ENCODE results near the gene SH2D1B.
"Not testable (repeated sequence)": the region's sequence is repeated elsewhere in the genome, so short reads cannot be mapped to it uniquely, and the experiment has no call there.

The SH2D1B gene

GRCh38 chr1:162353702-162354101 is 58.2 kb downstream of the SH2D1B start:
- H3K4me3 ChIP-seq (IDR thresholded peaks at IDR 0.05; ENCODE audit: insufficient read depth, low read depth, low read length), result no peak overlapping the region
- TF ChIP-seq, protein P1, sequence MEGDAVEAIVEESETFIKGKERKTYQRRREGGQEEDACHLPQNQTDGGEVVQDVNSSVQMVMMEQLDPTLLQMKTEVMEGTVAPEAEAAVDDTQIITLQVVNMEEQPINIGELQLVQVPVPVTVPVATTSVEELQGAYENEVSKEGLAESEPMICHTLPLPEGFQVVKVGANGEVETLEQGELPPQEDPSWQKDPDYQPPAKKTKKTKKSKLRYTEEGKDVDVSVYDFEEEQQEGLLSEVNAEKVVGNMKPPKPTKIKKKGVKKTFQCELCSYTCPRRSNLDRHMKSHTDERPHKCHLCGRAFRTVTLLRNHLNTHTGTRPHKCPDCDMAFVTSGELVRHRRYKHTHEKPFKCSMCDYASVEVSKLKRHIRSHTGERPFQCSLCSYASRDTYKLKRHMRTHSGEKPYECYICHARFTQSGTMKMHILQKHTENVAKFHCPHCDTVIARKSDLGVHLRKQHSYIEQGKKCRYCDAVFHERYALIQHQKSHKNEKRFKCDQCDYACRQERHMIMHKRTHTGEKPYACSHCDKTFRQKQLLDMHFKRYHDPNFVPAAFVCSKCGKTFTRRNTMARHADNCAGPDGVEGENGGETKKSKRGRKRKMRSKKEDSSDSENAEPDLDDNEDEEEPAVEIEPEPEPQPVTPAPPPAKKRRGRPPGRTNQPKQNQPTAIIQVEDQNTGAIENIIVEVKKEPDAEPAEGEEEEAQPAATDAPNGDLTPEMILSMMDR (conservative IDR thresholded peaks at IDR 0.05; ENCODE audit: low read depth, low read length), result no peak
- H3K36me3 ChIP-seq (ENCODE audit: insufficient read depth), result no peaks in the 10 kb centered on the region
- H3K9ac ChIP-seq, result no peak overlapping the region
- H3K4me1 ChIP-seq (ENCODE audit: low read depth, poor library complexity, severe bottlenecking), result no peaks in the 10 kb centered on the region
- no peak overlapping the region for H3K4me2 ChIP-seq
- no peak overlapping the region for H2AFZ ChIP-seq (ENCODE audit: low read depth)
- H3K27ac ChIP-seq, result no peak overlapping the region
- H3K27me3 ChIP-seq (ENCODE audit: insufficient read depth, low read depth), result no peaks in the 10 kb centered on the region
- H4K20me1 ChIP-seq (ENCODE audit: insufficient read depth), result no peaks in the 10 kb centered on the region
- no peaks in the 10 kb centered on the region for H3K79me2 ChIP-seq (ENCODE audit: insufficient read depth, low read depth)

DNA sequence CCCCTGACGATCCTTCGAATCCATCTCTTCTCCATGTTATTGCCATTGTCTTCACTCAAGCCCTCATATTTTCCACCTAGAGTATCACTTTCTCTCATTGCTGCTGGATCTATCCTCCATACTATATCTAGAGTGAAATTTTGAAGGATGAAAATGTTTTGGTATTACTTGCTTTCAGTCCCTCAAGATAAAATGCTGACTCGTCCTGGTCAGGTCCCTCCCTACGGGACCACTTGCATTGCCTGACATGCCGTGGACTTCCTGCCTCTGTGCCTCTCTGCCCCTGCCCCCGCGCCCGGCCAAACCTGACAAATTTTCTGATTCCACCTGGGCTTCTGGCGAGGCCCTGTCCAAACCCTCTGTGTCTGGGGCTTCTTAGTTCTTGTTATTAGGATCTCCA is 58.9 kb downstream of the SH2D1B start:
- TF ChIP-seq, protein P1 (conservative IDR thresholded peaks at IDR 0.05; ENCODE audit: low read depth, low read length), result no peak
- H3K36me3 ChIP-seq (ENCODE audit: insufficient read depth), result no peaks in the 10 kb centered on the region
- no peaks in the 10 kb centered on the region for H3K4me1 ChIP-seq (ENCODE audit: low read depth, poor library complexity, severe bottlenecking)
- H3K4me3 ChIP-seq (IDR thresholded peaks at IDR 0.05; ENCODE audit: insufficient read depth, low read depth, low read length), result no peak overlapping the region
- no peak overlapping the region for H3K27ac ChIP-seq
- no peak overlapping the region for H3K9ac ChIP-seq
- H2AFZ ChIP-seq (ENCODE audit: low read depth), result no peak overlapping the region
- H4K20me1 ChIP-seq (ENCODE audit: insufficient read depth), result no peaks in the 10 kb centered on the region
- H3K4me2 ChIP-seq, result no peak overlapping the region
- no peaks in the 10 kb centered on the region for H3K27me3 ChIP-seq (ENCODE audit: insufficient read depth, low read depth)
- H3K79me2 ChIP-seq (ENCODE audit: insufficient read depth, low read depth), result no peaks in the 10 kb centered on the region

- not testable (repeated sequence) for H3K4me2 ChIP-seq; H3K27ac ChIP-seq; H3K9ac ChIP-seq; H3K36me3 ChIP-seq (ENCODE audit: insufficient read depth); H3K4me1 ChIP-seq (ENCODE audit: low read depth, poor library complexity, severe bottlenecking); H4K20me1 ChIP-seq (ENCODE audit: insufficient read depth); H3K27me3 ChIP-seq (ENCODE audit: insufficient read depth, low read depth); H2AFZ ChIP-seq (ENCODE audit: low read depth); H3K79me2 ChIP-seq (ENCODE audit: insufficient read depth, low read depth); H3K4me3 ChIP-seq (IDR thresholded peaks at IDR 0.05; ENCODE audit: insufficient read depth, low read depth, low read length)
These were observed 60.1 kb downstream of the SH2D1B start for GRCh38 chr1:162351874-162352273.

DNA sequence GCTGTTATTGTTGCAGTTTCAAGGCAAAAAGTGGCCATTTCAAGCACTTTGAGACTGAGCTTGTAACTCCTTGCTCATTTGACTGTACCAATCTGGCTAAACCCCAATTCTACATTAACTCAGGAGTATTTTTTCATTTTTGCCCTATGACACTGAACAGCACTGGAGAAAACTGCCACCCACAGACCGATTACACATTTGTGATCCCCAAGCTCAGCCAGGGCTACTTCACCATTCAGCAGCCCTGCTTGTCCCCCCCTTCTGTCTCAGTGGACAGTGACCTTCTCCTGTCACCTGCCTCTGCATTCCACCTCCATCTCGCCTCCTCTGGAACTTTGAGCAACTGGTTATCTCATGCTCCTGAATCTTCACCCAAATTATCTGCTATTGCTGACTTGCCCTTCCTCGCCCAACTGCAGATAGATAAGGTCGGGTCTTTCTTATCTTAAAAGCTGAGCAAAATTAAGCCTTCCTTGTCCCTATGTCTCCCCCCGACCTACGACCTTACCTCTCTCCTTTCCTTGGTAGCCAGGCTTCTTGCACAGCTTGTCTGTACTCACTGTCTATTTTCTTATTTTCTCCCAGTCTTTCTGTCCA is 60.6 kb downstream of the SH2D1B start:
- Histone ChIP-seq H3K27ac (no peak overlapping the region), H3K9ac (no peak overlapping the region), H3K36me3 (ENCODE audit: insufficient read depth) (no peaks in the 10 kb centered on the region), H3K4me3 (IDR thresholded peaks at IDR 0.05; ENCODE audit: insufficient read depth, low read depth, low read length) (no peak overlapping the region), H2AFZ (ENCODE audit: low read depth) (no peak overlapping the region), H3K4me2 (no peak overlapping the region), H3K4me1 (ENCODE audit: low read depth, poor library complexity, severe bottlenecking) (no peaks in the 10 kb centered on the region), H4K20me1 (ENCODE audit: insufficient read depth) (no peaks in the 10 kb centered on the region), H3K27me3 (ENCODE audit: insufficient read depth, low read depth) (no peaks in the 10 kb centered on the region), H3K79me2 (ENCODE audit: insufficient read depth, low read depth) (no peaks in the 10 kb centered on the region)
- TF ChIP-seq, protein P1 (conservative IDR thresholded peaks at IDR 0.05; ENCODE audit: low read depth, low read length), result no peak

DNA sequence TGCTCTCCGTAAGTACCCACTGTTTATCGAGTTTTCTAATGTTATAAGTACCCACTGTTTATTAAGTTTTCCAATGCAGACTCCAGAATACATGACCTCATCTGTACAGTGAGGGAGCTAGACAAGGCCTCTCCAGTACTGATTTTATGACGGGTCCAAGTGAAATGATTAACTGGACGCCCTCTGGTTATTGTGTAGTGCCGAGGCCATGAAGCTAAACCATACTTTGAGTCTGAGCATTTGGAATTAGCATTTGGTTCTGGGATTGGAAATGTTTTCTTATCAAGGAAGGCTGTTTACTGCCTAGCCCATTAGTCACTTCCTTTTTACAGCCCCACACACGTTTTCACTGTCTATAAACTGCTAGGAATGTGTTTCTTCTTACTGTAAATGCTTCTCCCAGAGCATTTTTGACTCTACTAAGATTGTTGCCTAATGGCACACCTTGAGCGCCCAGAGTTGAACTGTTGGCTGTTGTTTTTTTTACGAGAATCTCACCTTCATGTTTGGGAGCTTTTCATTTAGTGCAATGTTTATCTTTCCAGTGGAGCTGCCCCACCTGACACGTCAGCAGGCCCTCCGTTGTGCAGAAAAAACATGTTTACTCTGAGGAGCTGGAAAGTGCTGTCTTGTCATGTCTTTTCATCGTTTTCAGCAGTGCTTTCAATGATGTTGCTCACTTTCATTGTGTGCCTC is 62.2 kb downstream of the SH2D1B start:
- H3K27ac ChIP-seq, result no peak overlapping the region
- H3K4me2 ChIP-seq, result no peak overlapping the region
- no peak overlapping the region for H3K9ac ChIP-seq
- H3K36me3 ChIP-seq (ENCODE audit: insufficient read depth), result no peaks in the 10 kb centered on the region
- no peaks in the 10 kb centered on the region for H3K79me2 ChIP-seq (ENCODE audit: insufficient read depth, low read depth)
- H2AFZ ChIP-seq (ENCODE audit: low read depth), result no peak overlapping the region
- H3K4me3 ChIP-seq (IDR thresholded peaks at IDR 0.05; ENCODE audit: insufficient read depth, low read depth, low read length), result no peak overlapping the region
- TF ChIP-seq, protein P1 (conservative IDR thresholded peaks at IDR 0.05; ENCODE audit: low read depth, low read length), result no peak
- H3K4me1 ChIP-seq (ENCODE audit: low read depth, poor library complexity, severe bottlenecking), result no peaks in the 10 kb centered on the region
- no peaks in the 10 kb centered on the region for H3K27me3 ChIP-seq (ENCODE audit: insufficient read depth, low read depth)
- H4K20me1 ChIP-seq (ENCODE audit: insufficient read depth), result no peaks in the 10 kb centered on the region
